Measurements from ENCODE around the gene KIF2A.

- TF ChIP-seq CTCF (IDR thresholded peaks at IDR 0.05; ENCODE audit: borderline replicate concordance, extremely low read depth, low read length, poor library complexity, severe bottlenecking) (no peak), EZH2 (IDR thresholded peaks at IDR 0.05; ENCODE audit: borderline replicate concordance, low read depth, low read length, severe bottlenecking) (no peak)
Measured at GRCh38 chr5:62362701-62363100, 56.7 kb downstream of the KIF2A start.
